ENCODE results near the gene CALD1.

Gene CALD1

DNA sequence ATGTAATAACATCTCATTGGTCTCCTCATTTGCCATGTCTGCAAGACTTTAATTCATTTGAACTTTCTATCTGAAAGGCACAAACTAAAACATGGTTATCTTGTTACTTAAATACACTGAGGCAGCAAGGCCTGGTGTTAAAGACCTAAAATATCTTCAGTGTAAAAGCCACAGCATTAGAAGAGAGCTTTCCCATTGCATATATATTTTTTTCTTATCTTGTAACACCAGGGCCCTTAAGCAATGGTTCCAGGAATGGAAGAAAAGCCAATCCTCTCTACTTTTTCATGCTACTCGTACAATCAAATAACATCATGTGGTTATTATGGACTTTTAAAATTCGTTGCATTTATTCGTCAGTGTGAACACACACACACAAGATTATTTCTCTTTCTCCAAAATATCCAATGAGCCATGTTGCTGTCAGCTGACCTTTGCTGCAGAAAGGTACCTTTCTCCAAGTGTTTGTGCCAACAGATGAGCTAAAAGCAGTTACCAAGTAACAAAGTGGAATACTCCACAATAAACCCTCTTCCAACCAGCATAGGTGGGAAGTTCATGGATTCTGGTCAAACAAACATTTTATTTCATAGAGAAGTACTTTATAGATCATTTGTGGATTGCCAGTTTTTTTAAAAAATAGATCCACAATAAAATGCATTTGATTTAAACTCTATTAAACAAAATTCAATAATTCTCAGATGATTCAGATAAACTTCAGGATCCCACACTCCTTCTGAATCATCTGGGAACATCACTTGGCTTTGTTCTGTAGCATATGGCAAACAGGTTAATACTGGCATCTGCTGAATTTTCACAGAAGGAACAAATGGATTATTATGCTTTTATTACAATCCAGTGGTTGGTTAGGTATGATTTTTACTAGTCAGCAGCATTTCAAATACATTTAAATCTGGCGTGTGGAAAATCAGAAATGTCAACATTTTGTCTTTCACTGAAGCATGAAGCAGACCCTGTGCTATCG lies 143.6 kb downstream of the CALD1 start:
- DNase-seq (ENCODE audit: low read depth in 2 of 2): no peak

DNA sequence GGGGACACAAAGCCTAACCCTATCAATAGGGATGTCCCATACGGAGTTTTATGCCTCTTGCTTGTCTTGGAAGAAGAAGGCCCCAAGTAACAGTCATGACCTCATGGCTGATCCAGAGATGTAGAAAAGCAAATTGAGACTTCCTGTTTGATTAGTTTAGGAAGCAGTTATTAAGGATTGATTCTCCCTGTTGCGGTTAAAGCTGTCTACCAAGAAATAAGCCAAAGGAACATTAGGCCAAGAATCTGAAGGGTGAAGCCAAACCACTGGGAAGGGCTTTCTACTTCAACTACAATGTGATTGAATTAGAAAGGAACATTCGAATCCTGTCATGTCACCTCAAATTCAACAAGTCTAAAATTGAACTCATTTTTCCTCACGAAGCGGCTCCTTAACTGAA lies 146.3 kb downstream of the CALD1 start:
- no peak for DNase-seq (ENCODE audit: low read depth in 2 of 2)

DNA sequence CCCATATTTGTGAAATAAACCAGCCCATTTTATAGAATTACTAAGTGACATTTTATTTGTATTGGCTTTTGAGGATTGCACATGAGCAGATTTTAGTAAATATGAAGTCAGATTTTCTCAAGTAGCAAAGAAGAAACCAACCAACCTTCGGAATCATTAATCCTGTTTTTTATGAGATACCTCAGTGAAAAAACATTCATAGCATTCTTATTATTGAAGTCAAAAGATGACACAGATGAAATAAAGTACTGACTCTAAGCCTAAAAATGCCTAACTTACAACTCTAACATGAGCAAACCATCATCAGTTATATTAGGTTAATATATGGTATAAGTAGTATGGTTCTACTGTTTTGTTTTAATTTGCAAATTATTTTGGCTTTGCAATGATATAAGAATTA lies 147.0 kb downstream of the CALD1 start:
- no peak for DNase-seq (ENCODE audit: low read depth in 2 of 2)

DNA sequence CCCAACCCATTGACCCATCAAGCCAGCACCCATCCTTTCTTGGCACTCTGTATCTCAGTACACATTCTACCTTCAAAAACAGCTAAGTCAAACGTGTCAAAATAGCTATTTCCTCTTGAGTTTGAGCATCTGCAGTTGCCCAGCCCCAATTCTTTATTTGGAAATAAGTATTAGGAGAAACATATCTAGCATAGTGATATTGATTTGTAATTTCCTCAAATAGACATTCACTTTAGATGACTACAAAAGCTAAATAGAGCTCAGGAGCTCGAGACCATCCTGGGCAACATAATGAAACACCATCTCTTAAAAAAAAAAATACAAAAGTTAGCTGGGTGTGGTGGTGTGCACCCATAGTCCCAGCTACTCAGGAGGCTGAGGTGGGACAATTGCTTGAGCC lies 147.6 kb downstream of the CALD1 start:
- DNase-seq (ENCODE audit: low read depth in 2 of 2): no peak

DNA sequence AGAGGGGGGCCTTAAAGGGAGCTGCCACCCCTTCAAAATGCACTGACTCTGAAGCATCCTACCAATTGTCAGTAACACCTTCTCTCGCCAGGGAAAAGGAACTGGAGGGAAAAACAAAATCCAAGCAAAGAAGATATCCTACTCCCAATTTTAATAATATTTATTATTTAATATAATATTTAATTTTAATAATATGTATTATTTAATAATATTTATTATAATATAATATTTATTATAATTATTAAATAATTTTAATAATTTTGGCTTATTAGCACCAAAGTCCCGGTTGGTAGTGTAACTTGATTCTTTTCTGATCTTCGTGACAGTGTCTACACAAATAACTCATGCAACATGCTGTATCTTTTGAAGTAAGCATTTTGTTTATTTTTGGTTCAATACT lies 148.3 kb downstream of the CALD1 start:
- DNase-seq (ENCODE audit: low read depth in 2 of 2): no peak

DNA sequence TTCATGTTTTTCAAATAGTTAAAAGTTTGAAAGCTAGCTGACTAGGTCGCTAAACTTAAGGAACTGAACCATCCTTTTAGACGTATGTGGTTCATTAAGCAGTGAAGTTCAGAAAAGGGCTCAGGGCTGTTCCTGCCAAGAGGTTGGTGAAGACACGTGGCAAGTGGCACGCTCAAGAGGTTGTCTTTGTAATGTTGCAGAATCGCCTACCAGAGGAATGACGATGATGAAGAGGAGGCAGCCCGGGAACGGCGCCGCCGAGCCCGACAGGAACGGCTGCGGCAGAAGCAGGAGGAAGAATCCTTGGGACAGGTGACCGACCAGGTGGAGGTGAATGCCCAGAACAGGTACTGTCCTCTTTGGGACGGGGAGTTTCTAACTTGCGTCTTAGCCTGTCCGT lies 149.1 kb downstream of the CALD1 start:
- no peak for DNase-seq (ENCODE audit: low read depth in 2 of 2)

DNA sequence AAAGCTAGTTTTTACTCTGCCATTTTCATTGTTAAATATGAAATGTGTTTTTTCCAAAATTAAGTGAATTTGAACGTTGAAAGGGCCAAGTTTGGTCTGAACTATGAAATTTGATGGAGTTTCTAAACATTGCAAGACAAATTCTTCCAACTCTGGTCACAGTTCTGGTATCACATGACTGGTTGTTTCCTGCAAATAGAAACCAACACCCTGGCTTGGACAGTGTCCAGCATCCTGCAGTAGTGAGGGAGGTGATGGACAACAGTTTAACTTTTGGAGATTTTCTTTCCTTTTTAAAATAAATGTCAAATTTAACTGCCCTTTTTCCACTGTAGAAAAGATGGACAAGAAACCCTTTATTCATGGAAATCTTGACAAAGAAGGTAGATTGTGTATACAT lies 152.1 kb downstream of the CALD1 start:
- DNase-seq (ENCODE audit: low read depth in 2 of 2): no peak

DNA sequence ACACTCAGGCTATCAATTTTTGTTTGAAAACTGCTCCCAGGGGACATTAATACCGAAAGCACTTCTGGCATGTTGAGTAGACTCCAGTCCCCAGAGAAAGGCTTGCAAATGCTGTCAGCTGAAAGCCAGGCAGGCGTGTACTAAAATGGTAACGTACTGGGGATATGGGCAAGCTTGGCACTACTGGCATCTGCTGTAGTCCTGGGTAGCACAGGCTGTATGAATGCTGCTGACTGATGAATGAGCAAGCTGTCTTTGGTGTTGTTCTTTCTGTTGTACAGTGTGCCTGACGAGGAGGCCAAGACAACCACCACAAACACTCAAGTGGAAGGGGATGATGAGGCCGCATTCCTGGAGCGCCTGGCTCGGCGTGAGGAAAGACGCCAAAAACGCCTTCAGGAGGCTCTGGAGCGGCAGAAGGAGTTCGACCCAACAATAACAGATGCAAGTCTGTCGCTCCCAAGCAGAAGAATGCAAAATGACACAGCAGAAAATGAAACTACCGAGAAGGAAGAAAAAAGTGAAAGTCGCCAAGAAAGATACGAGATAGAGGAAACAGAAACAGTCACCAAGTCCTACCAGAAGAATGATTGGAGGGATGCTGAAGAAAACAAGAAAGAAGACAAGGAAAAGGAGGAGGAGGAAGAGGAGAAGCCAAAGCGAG lies 153.4 kb downstream of the CALD1 start:
- DNase-seq (ENCODE audit: low read depth in 2 of 2): no peak

DNA sequence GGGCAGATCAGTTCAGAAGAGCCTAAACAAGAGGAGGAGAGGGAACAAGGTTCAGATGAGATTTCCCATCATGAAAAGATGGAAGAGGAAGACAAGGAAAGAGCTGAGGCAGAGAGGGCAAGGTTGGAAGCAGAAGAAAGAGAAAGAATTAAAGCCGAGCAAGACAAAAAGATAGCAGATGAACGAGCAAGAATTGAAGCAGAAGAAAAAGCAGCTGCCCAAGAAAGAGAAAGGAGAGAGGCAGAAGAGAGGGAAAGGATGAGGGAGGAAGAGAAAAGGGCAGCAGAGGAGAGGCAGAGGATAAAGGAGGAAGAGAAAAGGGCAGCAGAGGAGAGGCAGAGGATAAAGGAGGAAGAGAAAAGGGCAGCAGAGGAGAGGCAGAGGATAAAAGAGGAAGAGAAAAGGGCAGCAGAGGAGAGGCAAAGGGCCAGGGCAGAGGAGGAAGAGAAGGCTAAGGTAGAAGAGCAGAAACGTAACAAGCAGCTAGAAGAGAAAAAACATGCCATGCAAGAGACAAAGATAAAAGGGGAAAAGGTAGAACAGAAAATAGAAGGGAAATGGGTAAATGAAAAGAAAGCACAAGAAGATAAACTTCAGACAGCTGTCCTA lies 154.1 kb downstream of the CALD1 start:
- no peak for DNase-seq (ENCODE audit: low read depth in 2 of 2)

DNA sequence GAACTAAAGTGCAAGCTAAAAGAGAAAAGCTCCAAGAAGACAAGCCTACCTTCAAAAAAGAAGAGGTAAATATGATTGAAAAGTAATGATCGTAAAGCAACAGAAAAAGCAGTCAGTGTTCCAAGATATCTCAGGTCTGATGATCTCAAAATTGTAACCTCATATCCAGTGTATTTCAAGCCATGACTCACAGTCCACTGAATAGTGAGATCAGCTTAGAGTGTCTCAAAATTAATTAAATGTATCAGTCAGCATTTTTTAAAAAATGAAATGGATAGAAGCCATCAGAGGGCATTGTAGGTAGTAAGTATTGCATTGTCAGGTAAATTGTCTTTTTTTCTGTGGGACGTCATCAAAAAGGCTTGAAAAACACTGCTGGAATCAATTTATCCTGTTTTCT lies 156.3 kb downstream of the CALD1 start:
- DNase-seq (ENCODE audit: low read depth in 2 of 2): no peak

DNA sequence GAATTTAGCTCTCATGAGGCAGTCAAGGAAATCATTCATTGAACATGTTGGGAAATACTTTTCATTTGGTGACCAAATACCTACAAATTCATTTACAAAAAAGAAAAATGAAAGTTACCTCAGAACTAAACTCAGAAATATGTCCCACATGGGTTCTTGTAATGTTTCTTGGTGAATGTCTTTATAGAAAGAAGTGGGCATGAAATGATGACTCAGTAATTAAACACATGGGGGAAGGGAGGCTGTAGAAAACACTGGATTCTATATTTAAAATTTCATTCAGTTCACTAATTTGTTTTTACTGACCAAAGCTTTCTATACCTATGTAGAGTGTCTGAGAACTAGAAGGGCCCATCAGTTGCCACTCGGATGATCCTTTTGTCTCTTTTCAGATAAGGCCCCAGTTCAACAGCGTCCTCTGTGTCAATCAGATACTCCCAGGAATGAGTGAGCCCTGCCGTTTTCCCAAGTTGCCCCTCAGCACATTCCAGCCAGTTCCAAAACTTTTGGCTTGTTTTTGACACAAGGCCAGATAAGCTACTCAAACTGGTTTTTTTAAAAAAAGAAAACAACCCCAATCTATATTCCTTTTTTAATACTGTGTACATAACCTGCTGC lies 157.6 kb downstream of the CALD1 start:
- DNase-seq (ENCODE audit: low read depth in 2 of 2): no peak

DNA sequence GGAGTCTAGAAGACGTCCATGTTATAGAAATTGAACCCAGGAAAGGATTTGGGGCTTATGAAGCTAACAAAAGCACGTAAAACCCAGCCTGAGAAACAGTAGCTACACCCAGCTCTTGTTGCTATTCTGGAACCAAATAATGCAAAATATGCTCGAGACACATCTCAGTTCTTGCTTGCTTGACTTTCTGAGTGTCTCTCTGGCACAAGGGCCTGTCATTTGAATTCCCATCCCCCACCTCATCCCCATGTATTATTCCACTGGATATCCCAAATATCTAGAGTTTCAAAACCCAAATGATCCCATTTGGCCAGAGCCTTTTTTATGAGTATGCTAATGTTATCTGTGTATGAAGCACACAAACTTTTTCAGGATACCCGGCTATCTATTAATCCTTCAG lies 158.7 kb downstream of the CALD1 start:
- DNase-seq (ENCODE audit: low read depth in 2 of 2): no peak

DNA sequence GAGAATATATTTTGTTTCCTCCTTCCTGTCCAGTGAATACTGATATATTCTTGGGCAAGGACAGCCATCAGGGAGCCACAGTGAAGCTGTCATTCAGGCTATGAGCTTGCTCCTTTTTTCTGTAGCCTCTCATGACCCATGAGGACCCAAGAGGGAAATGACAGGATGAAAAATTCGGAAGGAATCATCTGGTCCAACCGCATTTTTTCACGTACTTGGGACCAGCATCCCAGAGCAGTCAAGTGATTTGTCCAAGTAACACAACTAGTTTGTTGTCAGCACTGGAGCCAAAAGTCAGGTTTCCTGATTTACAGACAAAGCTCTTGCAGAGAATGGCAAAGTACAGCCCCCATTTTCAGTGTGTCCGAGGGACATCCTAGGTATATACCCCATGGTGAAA lies 159.7 kb downstream of the CALD1 start:
- no peak for DNase-seq (ENCODE audit: low read depth in 2 of 2)

DNA sequence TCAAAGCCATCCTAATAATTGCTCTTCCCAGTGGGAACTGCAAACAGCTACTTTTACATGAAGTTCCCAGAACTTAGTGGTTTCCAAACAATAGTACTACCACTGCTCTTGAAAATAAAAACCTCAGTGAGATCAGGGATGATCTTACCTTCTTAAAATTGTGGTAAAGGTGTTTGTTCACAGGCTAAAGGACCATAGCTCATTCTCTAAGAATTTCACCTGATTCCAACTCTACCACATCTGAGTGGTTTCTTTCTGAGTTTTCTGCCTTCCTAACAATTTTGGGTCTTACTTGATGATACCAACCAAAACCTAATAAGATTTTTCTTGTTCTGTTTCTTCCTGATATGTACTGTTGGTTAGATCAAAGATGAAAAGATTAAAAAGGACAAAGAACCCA lies 161.3 kb downstream of the CALD1 start:
- DNase-seq (ENCODE audit: low read depth in 2 of 2): no peak

DNA sequence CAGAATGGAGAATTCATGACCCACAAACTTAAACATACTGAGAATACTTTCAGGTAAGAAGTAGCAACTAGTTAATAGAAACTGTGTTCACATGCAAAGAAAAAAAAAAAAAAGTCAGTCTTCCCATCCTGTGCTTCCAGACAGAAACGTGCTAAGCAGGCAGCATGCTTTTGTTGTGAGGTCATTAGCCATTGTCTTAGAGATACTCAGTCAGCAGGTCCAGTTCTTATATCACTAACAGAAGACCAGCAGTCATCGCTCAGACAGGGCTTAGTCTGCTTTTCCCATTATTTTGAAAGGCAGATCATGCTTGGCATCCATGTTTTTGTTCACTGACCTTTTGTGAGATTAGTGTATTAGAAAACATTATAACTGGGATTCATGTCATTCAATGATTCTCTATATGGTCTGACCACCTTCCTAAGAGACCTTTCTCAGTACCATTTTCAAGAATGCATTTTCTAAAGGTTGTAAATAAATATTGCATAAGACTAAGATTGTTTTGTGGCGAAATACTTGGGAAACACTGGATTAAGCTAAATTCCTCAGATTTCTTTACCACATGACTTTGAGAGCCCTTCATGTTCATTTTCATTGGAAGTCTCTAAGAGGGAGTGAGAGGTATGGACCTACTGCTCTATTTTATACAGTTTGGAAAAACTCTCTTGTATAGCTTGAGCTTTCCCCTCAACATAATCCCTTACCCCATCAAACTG lies 161.9 kb downstream of the CALD1 start:
- DNase-seq (ENCODE audit: low read depth in 2 of 2): no peak

DNA sequence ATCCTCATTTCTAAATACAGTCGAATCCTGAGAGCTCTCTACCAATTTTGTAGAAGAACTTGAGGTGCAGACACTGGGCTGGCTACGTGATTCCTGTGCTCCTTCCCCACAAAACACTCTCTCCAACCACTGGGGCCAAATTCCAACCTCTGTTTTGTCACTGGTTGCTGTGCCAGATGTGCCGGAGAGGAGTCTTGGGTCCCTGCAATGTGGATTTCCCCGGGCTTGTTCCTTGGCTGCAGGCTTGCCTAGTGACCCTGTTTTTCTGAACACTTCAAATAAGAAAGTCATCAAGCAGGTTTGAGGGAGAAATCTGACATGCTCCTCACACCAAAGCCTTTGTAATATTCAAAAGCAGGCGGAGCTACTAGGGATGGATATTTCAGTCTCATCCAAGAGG lies 162.5 kb downstream of the CALD1 start:
- no peak for DNase-seq (ENCODE audit: low read depth in 2 of 2)

DNA sequence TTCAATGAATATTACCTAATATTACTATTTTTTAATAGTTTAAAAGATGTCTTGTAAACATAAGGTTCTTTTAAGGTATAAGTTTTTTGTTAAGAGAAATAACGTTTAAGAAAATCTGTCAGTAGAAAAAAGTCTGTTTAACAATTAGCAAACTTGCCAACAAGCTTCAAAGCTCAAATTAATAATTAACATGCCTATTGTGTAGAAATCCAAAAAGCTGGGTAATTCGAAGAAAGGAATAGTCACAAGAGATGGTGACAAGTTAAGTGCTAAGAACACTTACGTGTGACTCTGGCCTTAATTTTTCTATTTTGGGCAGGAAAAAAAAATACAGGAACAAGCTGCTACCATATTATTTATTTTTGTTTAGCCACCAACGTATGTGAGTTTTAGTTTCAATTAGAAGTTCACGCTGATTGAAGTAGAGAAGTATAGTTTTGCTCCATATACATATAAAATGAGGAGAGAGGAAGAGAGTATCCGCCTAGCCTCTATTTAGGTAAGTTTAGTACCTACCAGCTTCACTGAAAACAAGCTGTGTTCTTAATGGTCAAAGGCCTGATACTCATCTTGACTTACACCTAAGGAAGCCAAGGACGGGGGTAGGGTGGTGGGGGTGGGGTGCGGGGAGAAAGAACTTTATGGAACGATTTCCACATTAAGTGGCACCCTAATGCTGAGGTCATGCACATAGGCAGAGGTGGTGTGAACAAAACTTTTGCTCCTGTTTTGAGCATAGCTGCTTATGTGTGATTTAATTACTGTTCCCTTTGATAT lies 163.4 kb downstream of the CALD1 start:
- DNase-seq (ENCODE audit: low read depth in 2 of 2): no peak

DNA sequence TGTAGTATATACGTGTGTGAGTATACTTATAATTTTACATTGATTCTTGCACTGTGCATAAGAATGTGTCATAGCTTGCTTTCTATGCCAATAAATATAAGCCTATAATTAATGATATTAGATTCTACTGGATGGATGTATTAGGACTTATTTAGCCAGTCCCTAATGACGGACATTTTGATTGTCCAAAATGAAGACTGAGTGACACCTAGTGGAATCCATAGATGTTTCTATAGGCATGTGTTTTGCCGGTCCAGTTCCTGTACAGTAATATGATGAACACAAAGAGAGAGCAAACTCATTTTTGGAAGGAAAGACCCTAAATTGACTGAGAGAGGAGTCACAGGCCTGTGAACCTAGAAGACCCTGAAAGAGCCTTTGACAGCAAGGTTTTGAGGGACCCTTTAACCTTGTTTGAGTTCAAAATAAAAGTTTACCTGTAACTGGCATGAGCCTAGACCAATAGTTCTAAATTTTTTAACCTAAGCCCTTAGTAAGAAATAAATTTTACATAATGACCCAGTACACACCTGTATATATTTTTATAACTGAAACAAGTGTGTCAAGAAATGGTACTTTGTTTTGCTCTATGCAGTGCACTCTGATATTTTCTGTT lies 164.5 kb downstream of the CALD1 start:
- no peak for DNase-seq (ENCODE audit: low read depth in 2 of 2)

DNA sequence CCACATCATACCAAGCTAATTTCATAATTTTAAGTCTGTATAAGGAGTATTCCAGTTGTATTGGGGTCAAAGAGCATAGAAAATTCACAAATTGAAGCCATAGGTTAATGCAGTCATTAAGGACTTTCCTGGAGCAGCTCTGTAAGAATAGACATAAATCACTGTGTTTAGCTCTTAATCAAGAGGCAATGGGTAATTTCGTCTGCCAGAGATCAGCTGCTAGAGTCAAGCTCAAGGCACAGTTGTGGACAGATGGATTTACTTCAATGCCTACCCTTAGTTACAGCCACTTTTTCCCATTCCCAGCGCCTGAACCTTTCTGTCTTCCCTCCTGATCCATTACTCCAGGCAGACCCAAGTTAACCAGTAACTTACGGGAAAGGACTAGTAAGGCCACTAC lies 166.3 kb downstream of the CALD1 start:
- DNase-seq (ENCODE audit: low read depth in 2 of 2): no peak

DNA sequence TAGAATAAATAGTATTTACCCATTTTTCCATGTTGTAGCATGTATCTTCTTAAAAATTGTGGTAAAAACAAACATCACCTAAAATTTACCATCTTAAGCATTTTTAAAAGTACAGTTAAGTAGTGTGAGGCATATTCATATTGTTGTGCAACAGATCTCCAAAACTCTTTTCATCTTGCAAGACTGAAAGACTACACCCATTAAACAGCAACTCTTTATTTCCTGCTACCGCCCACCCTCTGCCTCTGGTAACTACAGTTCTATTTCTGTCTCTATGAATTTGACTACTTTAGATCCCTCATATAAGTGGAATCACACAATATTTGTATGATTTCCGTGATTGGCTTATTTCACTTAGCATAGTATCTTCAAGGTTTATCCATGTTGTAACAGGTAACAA lies 166.8 kb downstream of the CALD1 start:
- no peak for DNase-seq (ENCODE audit: low read depth in 2 of 2)

DNA sequence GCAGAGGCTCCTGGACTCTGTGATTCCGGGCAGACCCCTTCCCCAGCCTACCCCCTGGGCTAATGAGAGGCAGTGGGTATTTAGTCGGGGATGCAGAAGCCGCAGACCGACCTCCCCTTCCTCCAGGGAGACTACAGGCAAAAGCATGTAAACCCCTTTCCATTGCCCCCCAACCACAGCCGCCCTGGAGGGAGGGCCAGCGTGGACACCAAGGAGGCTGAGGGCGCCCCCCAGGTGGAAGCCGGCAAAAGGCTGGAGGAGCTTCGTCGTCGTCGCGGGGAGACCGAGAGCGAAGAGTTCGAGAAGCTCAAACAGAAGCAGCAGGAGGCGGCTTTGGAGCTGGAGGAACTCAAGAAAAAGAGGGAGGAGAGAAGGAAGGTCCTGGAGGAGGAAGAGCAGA lies 167.9 kb downstream of the CALD1 start:
- no peak for DNase-seq (ENCODE audit: low read depth in 2 of 2)

Data from stimulated activated CD4-positive, alpha-beta T cell treated with anti-CD3 and anti-CD28 coated beads, Interleukin-1b, Interleukin-23, amount 100 ng/mL, for 1 hour (primary cell).